ENCODE measurements around the gene KLHL30.

KLHL30 gene

GRCh38 chr2:238187618-238188548 lies 49.4 kb downstream of the KLHL30 start:
- DNase-seq, result no peak

- DNase-seq, result no peak
These were observed 52.0 kb downstream of the KLHL30 start for GRCh38 chr2:238190445-238190844.
